Measurements from ENCODE around the gene CDC42BPA.
"Not testable (repeated sequence)": the region's sequence is repeated elsewhere in the genome, so short reads cannot be mapped to it uniquely, and the experiment has no call there.

CDC42BPA gene

GRCh38 chr1:227242811-227243682, 75.2 kb downstream of the CDC42BPA start:
- Histone ChIP-seq H3K9ac (no peak overlapping the region), H3K36me3 (peaks cover 11% of the 10 kb centered on the region), H4K20me1 (no peaks in the 10 kb centered on the region), H3K4me3 (no peak overlapping the region), H3K4me2 (no peak overlapping the region), H3K9me3 (peaks cover 10% of the 10 kb centered on the region), H3K27me3 (no peaks in the 10 kb centered on the region), H3K27ac (no peak overlapping the region), H3K4me1 (no peaks in the 10 kb centered on the region)
- no peak for TF ChIP-seq Cebpa-rat (IDR thresholded peaks at IDR 0.05)

GRCh38 chr1:227240983-227241382, 77.3 kb downstream of the CDC42BPA start:
- no peak overlapping the region for H3K4me2 ChIP-seq
- no peak overlapping the region for H3K27ac ChIP-seq
- H3K9ac ChIP-seq = no peak overlapping the region
- no peak for TF ChIP-seq Cebpa-rat (IDR thresholded peaks at IDR 0.05)
- H4K20me1 ChIP-seq = no peaks in the 10 kb centered on the region
- H3K36me3 ChIP-seq = peaks cover 6% of the 10 kb centered on the region
- no peaks in the 10 kb centered on the region for H3K4me1 ChIP-seq
- H3K27me3 ChIP-seq = no peaks in the 10 kb centered on the region
- no peaks in the 10 kb centered on the region for H3K9me3 ChIP-seq
- H3K4me3 ChIP-seq = no peak overlapping the region

GRCh38 chr1:227234998-227235405, 83.3 kb downstream of the CDC42BPA start:
- Histone ChIP-seq H3K27ac (no peak overlapping the region), H3K27me3 (no peaks in the 10 kb centered on the region), H3K36me3 (no peaks in the 10 kb centered on the region), H4K20me1 (no peaks in the 10 kb centered on the region), H3K4me2 (no peak overlapping the region), H3K4me1 (no peaks in the 10 kb centered on the region), H3K4me3 (no peak overlapping the region), H3K9ac (no peak overlapping the region), H3K9me3 (0 out of 2 replicates have a peak, but pooled peaks cover 3% of the 10 kb centered on the region)
- no peak for TF ChIP-seq Cebpa-rat (IDR thresholded peaks at IDR 0.05)

- not testable (repeated sequence) for H3K4me1 ChIP-seq, H3K4me2 ChIP-seq, H3K9ac ChIP-seq, H3K27ac ChIP-seq, H3K36me3 ChIP-seq, H3K4me3 ChIP-seq, H4K20me1 ChIP-seq, H3K9me3 ChIP-seq, H3K27me3 ChIP-seq
These were observed 87.2 kb downstream of the CDC42BPA start for GRCh38 chr1:227231128-227231527.

- Histone ChIP-seq H4K20me1 (no peaks in the 10 kb centered on the region), H3K27me3 (no peaks in the 10 kb centered on the region), H3K4me3 (no peak overlapping the region), H3K9me3 (0 out of 2 replicates have a peak, but pooled peaks cover 3% of the 10 kb centered on the region), H3K27ac (no peak overlapping the region), H3K36me3 (no peaks in the 10 kb centered on the region), H3K9ac (no peak overlapping the region), H3K4me1 (no peaks in the 10 kb centered on the region), H3K4me2 (no peak overlapping the region)
- no peak for TF ChIP-seq Cebpa-rat (IDR thresholded peaks at IDR 0.05)
These were observed 90.1 kb downstream of the CDC42BPA start for GRCh38 chr1:227228201-227228600.

- Histone ChIP-seq H3K27me3 (no peaks in the 10 kb centered on the region), H3K27ac (no peak overlapping the region), H3K9me3 (0 out of 2 replicates have a peak, but pooled peaks cover 3% of the 10 kb centered on the region), H4K20me1 (no peaks in the 10 kb centered on the region), H3K9ac (no peak overlapping the region), H3K4me1 (no peaks in the 10 kb centered on the region), H3K4me2 (no peak overlapping the region), H3K36me3 (no peaks in the 10 kb centered on the region), H3K4me3 (no peak overlapping the region)
- TF ChIP-seq Cebpa-rat (IDR thresholded peaks at IDR 0.05) = no peak
These were observed 90.5 kb downstream of the CDC42BPA start for GRCh38 chr1:227227761-227228160.

- Histone ChIP-seq H3K4me1 (no peaks in the 10 kb centered on the region), H3K9me3 (no peaks in the 10 kb centered on the region), H3K4me3 (no peak overlapping the region), H3K4me2 (no peak overlapping the region), H3K27ac (no peak overlapping the region), H4K20me1 (no peaks in the 10 kb centered on the region), H3K27me3 (no peaks in the 10 kb centered on the region), H3K36me3 (no peaks in the 10 kb centered on the region), H3K9ac (no peak overlapping the region)
- no peak for TF ChIP-seq Cebpa-rat (IDR thresholded peaks at IDR 0.05)
These were observed 92.5 kb downstream of the CDC42BPA start for GRCh38 chr1:227225715-227226346.

- no peaks in the 10 kb centered on the region for H4K20me1 ChIP-seq
- no peak for TF ChIP-seq Cebpa-rat (IDR thresholded peaks at IDR 0.05)
- no peaks in the 10 kb centered on the region for H3K4me1 ChIP-seq
- no peak overlapping the region for H3K27ac ChIP-seq
- no peaks in the 10 kb centered on the region for H3K9me3 ChIP-seq
- H3K4me3 ChIP-seq = no peak overlapping the region
- no peaks in the 10 kb centered on the region for H3K36me3 ChIP-seq
- no peak overlapping the region for H3K4me2 ChIP-seq
- no peak overlapping the region for H3K9ac ChIP-seq
- no peaks in the 10 kb centered on the region for H3K27me3 ChIP-seq
These were observed 95.0 kb downstream of the CDC42BPA start for GRCh38 chr1:227223171-227223806.

- Histone ChIP-seq H3K27me3 (no peaks in the 10 kb centered on the region), H3K9ac (no peak overlapping the region), H3K4me1 (no peaks in the 10 kb centered on the region), H4K20me1 (no peaks in the 10 kb centered on the region), H3K4me3 (no peak overlapping the region), H3K27ac (no peak overlapping the region), H3K4me2 (no peak overlapping the region), H3K36me3 (no peaks in the 10 kb centered on the region), H3K9me3 (no peaks in the 10 kb centered on the region)
- TF ChIP-seq Cebpa-rat (IDR thresholded peaks at IDR 0.05) = no peak
These were observed 98.5 kb downstream of the CDC42BPA start for GRCh38 chr1:227219715-227220292.

All from BLaER1 (cell line).